Neutrophil (primary cell): ENCODE results near the gene S100A5.
"Not testable (repeated sequence)": the region's sequence is repeated elsewhere in the genome, so short reads cannot be mapped to it uniquely, and the experiment has no call there.

ENCODE experiments used
- H3K27ac ChIP-seq: fragments of 200-600 bp; sonication (generic); 2 replicates; pipeline ENCODE4 v1.5.1; 2016; ENCODE audit warnings: mild to moderate bottlenecking, moderate library complexity
- H3K27me3 ChIP-seq: fragments of 200-600 bp; sonication (generic); 2 replicates; pipeline ENCODE4 v1.6.0; 2016; ENCODE audit warnings: mild to moderate bottlenecking
- H3K36me3 ChIP-seq: fragments of 200-600 bp; sonication (generic); 2 replicates; pipeline ENCODE4 v1.5.1; 2017
- H3K4me1 ChIP-seq, 2 experiments: fragments of 200-600 bp in 1 of 2; sonication (generic) in 1 of 2; 1 replicate in 1 of 2; 2 replicates in 1 of 2; pipeline versions ENCODE4 v1.5.1 to v1.6.1; 2013 to 2016; ENCODE audit warnings: low read depth in 1 of 2, low read length in 1 of 2, mild to moderate bottlenecking in 1 of 2, moderate library complexity in 1 of 2; ENCODE audit not compliant: control insufficient read depth in 1 of 2, insufficient read depth in 1 of 2
- H3K4me3 ChIP-seq, 2 experiments: fragments of 200-600 bp in 1 of 2; sonication (generic) in 1 of 2; 1 replicate in 1 of 2; 2 replicates in 1 of 2; pipeline ENCODE4 v1.5.1; 2013 to 2016; ENCODE audit warnings: low read depth in 1 of 2, low read length in 1 of 2, mild to moderate bottlenecking in 1 of 2, moderate library complexity in 1 of 2
- H3K9me3 ChIP-seq: fragments of 200-600 bp; sonication (generic); 2 replicates; pipeline ENCODE4 v1.5.1; 2016
- CTCF ChIP-seq: fragments of 200-600 bp; sonication (generic); IDR thresholded peaks from 2 replicates; pipeline ENCODE4 v1.5.1; 2016; ENCODE audit warnings: antibody characterized with exemption

Gene S100A5, protein sequence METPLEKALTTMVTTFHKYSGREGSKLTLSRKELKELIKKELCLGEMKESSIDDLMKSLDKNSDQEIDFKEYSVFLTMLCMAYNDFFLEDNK

DNA sequence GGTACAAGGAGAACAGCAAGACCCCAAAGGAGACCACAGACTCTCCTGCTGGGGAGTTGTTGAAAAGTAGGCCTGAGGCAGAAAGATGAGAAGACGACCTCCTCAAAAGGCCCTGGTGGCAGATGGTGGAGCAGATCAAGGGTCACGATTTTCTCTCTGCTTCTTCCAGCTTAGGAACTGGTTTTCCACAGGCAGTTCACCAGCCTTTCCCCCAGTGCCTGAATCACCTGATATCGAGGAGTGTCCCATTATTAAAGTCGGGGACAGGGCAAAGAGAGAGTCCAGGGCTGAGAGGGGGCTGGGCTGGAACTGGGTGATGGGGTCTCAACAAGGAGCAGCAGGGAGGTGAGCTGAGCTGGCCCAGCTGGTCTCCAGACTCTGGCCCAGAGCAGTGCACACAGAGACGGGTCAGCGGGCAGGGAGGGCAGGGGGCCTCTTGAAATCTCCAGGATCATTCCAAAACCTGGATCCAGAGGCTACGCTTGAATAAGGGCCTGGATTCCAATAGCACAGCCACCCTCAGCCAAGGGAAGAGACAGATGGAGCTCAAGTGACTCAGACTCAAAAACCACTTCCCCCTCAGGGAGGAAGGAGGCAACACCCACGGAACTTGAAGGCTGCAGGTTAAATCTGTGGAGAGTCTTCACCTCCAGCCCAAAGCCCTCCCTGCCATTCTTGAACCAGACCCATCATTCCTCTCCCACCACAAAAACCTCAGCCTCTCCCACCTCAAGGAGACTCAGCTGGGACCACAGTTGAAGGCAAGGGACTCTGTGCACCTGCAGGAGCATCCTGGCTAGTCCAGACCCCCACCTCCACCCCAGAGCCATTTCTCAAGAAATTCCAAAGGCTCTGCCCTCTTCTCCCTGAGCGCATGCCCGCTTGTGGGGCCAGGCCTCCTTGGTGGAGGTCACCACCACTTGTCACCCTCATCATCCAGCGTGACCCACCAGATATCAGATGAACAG lies at the start of gene S100A5:
TSS of gene S100A5 (minus strand) at position 541 of the 968 bp plus-strand sequence. CDS start 743 bp downstream, outside the sequence.
- peaks cover 82 to 95% of the 10 kb centered on the region in 2 experiments for H3K4me1 ChIP-seq

DNA sequence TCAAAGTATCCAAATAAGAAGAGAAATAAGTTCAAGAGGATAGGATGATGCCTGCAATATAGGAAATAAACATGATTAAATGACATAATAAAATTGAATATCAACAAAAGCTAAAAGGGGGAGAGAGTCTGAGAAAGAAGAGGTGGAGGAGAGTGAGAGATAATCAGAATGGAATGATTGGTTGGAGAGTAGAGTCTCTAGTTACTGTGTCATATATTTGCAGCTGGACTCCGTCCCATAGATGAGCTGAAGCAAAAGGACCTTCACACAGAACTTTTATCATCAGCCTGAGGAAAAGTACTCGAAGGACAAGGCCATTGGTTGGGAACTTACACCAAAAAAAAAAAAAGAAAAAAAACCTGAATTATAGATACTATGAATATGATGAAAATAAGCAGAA lies 47.7 kb upstream of the S100A5 start:
- no peaks in the 10 kb centered on the region for H3K36me3 ChIP-seq
- no peak for TF ChIP-seq CTCF
- peaks cover 14% of the 10 kb centered on the region for H3K27me3 ChIP-seq
- no peaks in the 10 kb centered on the region for H3K4me1 ChIP-seq
- no peak overlapping the region for H3K4me3 ChIP-seq
- no peaks in the 10 kb centered on the region for H3K9me3 ChIP-seq
- H3K27ac ChIP-seq, result no peak overlapping the region

More for the DNA sequence above, at the start of gene S100A5:
- no peak for TF ChIP-seq CTCF
- Histone ChIP-seq H3K9me3 (no peaks in the 10 kb centered on the region), H3K36me3 (peaks cover 22% of the 10 kb centered on the region), H3K4me3 (peak within 1 kb of the TSS; percentile 51 to 76), H3K27me3 (no peaks in the 10 kb centered on the region), H3K27ac (peak within 1 kb of the TSS; percentile 97)

- not testable (repeated sequence) for H3K27ac ChIP-seq, H3K4me1 ChIP-seq, H3K4me3 ChIP-seq, H3K9me3 ChIP-seq, H3K36me3 ChIP-seq
- peaks cover 14% of the 10 kb centered on the region for H3K27me3 ChIP-seq
Measured at GRCh38 chr1:153588033-153588432, 47.3 kb upstream of the S100A5 start.

- H3K36me3 ChIP-seq, result no peaks in the 10 kb centered on the region
- TF ChIP-seq CTCF, result no peak
Measured at GRCh38 chr1:153587314-153587713, 46.6 kb upstream of the S100A5 start.

GRCh38 chr1:153586347-153586746 lies 45.6 kb upstream of the S100A5 start:
- TF ChIP-seq CTCF, result no peak
- H3K9me3 ChIP-seq, result no peaks in the 10 kb centered on the region
- peaks cover 14% of the 10 kb centered on the region for H3K27me3 ChIP-seq
- no peak overlapping the region for H3K27ac ChIP-seq
- H3K4me3 ChIP-seq, result no peak overlapping the region
- H3K36me3 ChIP-seq, result no peaks in the 10 kb centered on the region
- H3K4me1 ChIP-seq, result no peaks in the 10 kb centered on the region

More at GRCh38 chr1:153587314-153587713, 46.6 kb upstream of the S100A5 start:
- H3K4me1 ChIP-seq, result no peaks in the 10 kb centered on the region
- H3K9me3 ChIP-seq, result no peaks in the 10 kb centered on the region
- peaks cover 14% of the 10 kb centered on the region for H3K27me3 ChIP-seq
- no peak overlapping the region for H3K27ac ChIP-seq
- H3K4me3 ChIP-seq, result no peak overlapping the region

DNA sequence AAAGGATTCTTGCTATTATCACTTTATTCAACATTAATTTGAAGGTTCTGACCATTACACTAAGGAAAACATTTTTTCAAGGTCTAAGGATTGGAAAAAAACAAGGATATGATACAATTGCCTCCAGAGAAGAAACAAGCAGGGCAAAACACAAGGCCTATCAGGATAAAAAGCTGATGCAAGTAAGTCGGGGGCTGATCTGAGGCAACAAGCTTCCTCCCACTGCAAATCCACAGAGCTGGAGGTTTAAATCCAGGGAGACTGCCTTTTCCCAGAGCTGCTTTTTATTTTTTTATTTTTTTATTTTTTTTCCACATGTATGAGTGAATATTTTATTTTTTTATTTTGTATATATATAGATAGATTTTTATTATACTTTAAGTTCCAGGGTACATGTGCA lies 44.3 kb upstream of the S100A5 start:
- no peaks in the 10 kb centered on the region for H3K36me3 ChIP-seq
- no peaks in the 10 kb centered on the region for H3K9me3 ChIP-seq
- no peaks in the 10 kb centered on the region for H3K4me1 ChIP-seq
- no peak overlapping the region for H3K27ac ChIP-seq
- no peak for TF ChIP-seq CTCF
- no peak overlapping the region for H3K4me3 ChIP-seq
- H3K27me3 ChIP-seq, result peaks cover 14% of the 10 kb centered on the region
